ENCODE data around the gene REEP5. TPM values are rescaled to one million over a fixed set of nuclear protein-coding genes. Genes with fewer than 3 reads are reported as not detected.
A peak's percentile ranks its signal among the peaks of the same experiment; 100 is the strongest.

Gene REEP5
- total and polyA plus RNA-seq, 9 of the 15 experiments (the other 6 are each of a cell fraction or from before 2014, with no cell fraction given), result 14.7 to 102 (median 36.0) TPM

GRCh38 chr5:112860929-112861637, 60.9 kb downstream of the REEP5 start, which contains the start of gene SRP19 (continued):
- TF ChIP-seq ZBTB9 (CRISPR knock-in tag; IDR thresholded peaks at IDR 0.05) (no peak), ZHX1 (conservative IDR thresholded peaks at IDR 0.05; ENCODE audit: low read length) (0 out of 2 replicates have a peak, but pooled peaks have one; percentile 28), RFX7 (CRISPR knock-in tag; IDR thresholded peaks at IDR 0.05) (no peak), ZNF431 (CRISPR knock-in tag; IDR thresholded peaks at IDR 0.05) (peak; percentile 91), SMARCE1 (IDR thresholded peaks at IDR 0.05) (no peak; the same call in 1 of the 2 replicates), ZNF764 (CRISPR knock-in tag; IDR thresholded peaks at IDR 0.05; ENCODE audit: low read depth) (no peak), RBM15 (IDR thresholded peaks at IDR 0.05; ENCODE audit: insufficient read depth, low read length) (no peak), ZNF121 (CRISPR knock-in tag; conservative IDR thresholded peaks at IDR 0.05) (no peak), SIN3A (IDR thresholded peaks at IDR 0.05; ENCODE audit: borderline replicate concordance in 2 of 2, control insufficient read depth in 1 of 2, low read depth in 2 of 2, low read length in 2 of 2) (peak; percentile 23 to 65; a peak in 2 of 4 replicates), SIN3B (IDR thresholded peaks at IDR 0.05; ENCODE audit: low read depth) (peak; percentile 82), NCOA6 (IDR thresholded peaks at IDR 0.05) (no peak), NFE2 (IDR thresholded peaks at IDR 0.05; ENCODE audit: low read depth) (peak; percentile 36; the same call in 1 of the 2 replicates), ZFX (CRISPR knock-in tag; IDR thresholded peaks at IDR 0.05) (peak; percentile 95), ZNF778 (CRISPR knock-in tag; IDR thresholded peaks at IDR 0.05) (no peak), ZBTB2 (IDR thresholded peaks at IDR 0.05) (no peak), MCM5 (IDR thresholded peaks at IDR 0.05; ENCODE audit: low read depth) (no peak), KLF10 (CRISPR knock-in tag; IDR thresholded peaks at IDR 0.05) (no peak), CBX8 (IDR thresholded peaks at IDR 0.05; ENCODE audit: borderline replicate concordance, extremely low read depth, low read depth, low read length, poor library complexity, severe bottlenecking) (no peak), ZNF561 (CRISPR knock-in tag; conservative IDR thresholded peaks at IDR 0.05) (no peak), NR3C1 (CRISPR knock-in tag; IDR thresholded peaks at IDR 0.05) (peak; percentile 82), NFE2L1 (tag; IDR thresholded peaks at IDR 0.05; ENCODE audit: borderline replicate concordance, low read depth) (no peak; the same call in 1 of the 2 replicates), MBD2 (IDR thresholded peaks at IDR 0.05; ENCODE audit: borderline replicate concordance, low read depth) (no peak), JUNB (CRISPR knock-in tag; conservative IDR thresholded peaks at IDR 0.05) (no peak), ZNF551 (CRISPR knock-in tag; IDR thresholded peaks at IDR 0.05) (no peak), CEBPB (tag; IDR thresholded peaks at IDR 0.05) (peak; percentile 10; the same call in 1 of the 2 replicates)
